Pons (tissue), 1 donor: ENCODE results near the gene HOXC10.

Source experiments
- DNase-seq: peaks from one replicate; pipeline ENCODE4 v3.0.0-alpha.2; 2016; ENCODE audit warnings: low spot score

Gene HOXC10

GRCh38 chr12:53977596-53978445, 7.1 kb upstream of the HOXC10 start:
- no peak for DNase-seq

- DNase-seq: no peak
Measured at GRCh38 chr12:53978477-53979356, 6.2 kb upstream of the HOXC10 start.

GRCh38 chr12:53980104-53980801, 4.7 kb upstream of the HOXC10 start:
- DNase-seq: no peak

- no peak for DNase-seq
Measured at GRCh38 chr12:53980802-53981496, 4.0 kb upstream of the HOXC10 start.

- no peak for DNase-seq
Measured at GRCh38 chr12:53981634-53982565, 3.0 kb upstream of the HOXC10 start.

GRCh38 chr12:53982648-53983567, 2.0 kb upstream of the HOXC10 start:
- DNase-seq: no peak

GRCh38 chr12:53983568-53983949, 1.4 kb upstream of the HOXC10 start:
- DNase-seq: peak; percentile 6

- DNase-seq: no peak
Measured at GRCh38 chr12:53983950-53984572, 885 bp upstream of the HOXC10 start.

GRCh38 chr12:53985692-53985993, 697 bp downstream of the HOXC10 start:
- DNase-seq: no peak

GRCh38 chr12:53985994-53986685, 1.2 kb downstream of the HOXC10 start:
- DNase-seq: no peak

- DNase-seq: no peak
Measured at GRCh38 chr12:53986686-53987483, 1.9 kb downstream of the HOXC10 start.

GRCh38 chr12:53987787-53988230, 2.9 kb downstream of the HOXC10 start:
- DNase-seq: no peak

GRCh38 chr12:53988541-53989226, 3.7 kb downstream of the HOXC10 start:
- no peak for DNase-seq

- DNase-seq: peak; percentile 42
Measured at GRCh38 chr12:53989227-53990113, 4.5 kb downstream of the HOXC10 start.

GRCh38 chr12:53990311-53991076, 5.5 kb downstream of the HOXC10 start:
- DNase-seq: no peak
